ENCODE data around the gene TAF1C.

The TAF1C gene

DNA sequence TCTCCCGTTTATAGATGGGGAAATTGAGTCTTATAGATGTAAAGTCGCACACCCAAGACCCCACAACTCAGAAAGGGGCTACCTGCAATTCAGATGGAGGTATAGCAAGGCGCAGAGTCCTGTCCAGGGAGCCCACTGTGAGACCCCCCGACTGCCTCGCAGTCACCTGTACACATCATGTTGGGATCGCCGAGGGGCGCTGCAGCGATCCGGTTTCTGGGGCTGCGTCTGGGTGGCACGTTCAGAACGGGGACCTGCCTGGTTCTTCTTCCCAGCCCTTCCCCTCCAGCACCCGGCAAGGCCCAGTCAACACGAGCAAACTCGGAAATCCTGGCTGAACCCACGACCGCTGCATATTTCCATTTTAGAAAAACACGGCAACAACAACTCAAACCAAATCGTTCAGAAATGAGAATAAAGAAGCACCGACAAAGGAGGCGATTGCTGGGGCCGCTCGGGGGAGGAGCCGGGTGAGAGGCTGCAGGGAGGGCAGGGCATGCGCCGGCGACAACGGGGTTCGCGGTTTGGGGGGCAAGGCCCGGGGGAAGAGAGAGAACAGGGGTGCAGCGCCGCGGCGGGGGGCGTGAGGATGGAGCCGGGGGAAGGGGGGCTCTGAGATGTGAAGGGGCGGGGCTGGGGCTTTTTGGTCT is 42.5 kb downstream of the TAF1C start:
- H3K36me3 ChIP-seq (ENCODE audit: low read depth): no peaks in the 10 kb centered on the region
- peak; percentile 37; the same call in 2 of the 3 replicates for ATAC-seq (ENCODE audit: low read depth)
- no peaks in the 10 kb centered on the region for H3K27me3 ChIP-seq (ENCODE audit: insufficient read depth, poor library complexity, severe bottlenecking)
- H3K27ac ChIP-seq (ENCODE audit: poor library complexity, severe bottlenecking): no peak overlapping the region
- H3K4me3 ChIP-seq (ENCODE audit: severe bottlenecking): peak overlapping the region; percentile 60
- H3K4me1 ChIP-seq (ENCODE audit: insufficient read depth, poor library complexity, severe bottlenecking): no peaks in the 10 kb centered on the region
- H3K9me3 ChIP-seq (ENCODE audit: severe bottlenecking): no peaks in the 10 kb centered on the region
- DNase-seq (ENCODE audit: low spot score): no peak
- TF ChIP-seq, protein P1, sequence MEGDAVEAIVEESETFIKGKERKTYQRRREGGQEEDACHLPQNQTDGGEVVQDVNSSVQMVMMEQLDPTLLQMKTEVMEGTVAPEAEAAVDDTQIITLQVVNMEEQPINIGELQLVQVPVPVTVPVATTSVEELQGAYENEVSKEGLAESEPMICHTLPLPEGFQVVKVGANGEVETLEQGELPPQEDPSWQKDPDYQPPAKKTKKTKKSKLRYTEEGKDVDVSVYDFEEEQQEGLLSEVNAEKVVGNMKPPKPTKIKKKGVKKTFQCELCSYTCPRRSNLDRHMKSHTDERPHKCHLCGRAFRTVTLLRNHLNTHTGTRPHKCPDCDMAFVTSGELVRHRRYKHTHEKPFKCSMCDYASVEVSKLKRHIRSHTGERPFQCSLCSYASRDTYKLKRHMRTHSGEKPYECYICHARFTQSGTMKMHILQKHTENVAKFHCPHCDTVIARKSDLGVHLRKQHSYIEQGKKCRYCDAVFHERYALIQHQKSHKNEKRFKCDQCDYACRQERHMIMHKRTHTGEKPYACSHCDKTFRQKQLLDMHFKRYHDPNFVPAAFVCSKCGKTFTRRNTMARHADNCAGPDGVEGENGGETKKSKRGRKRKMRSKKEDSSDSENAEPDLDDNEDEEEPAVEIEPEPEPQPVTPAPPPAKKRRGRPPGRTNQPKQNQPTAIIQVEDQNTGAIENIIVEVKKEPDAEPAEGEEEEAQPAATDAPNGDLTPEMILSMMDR (IDR thresholded peaks at IDR 0.05; ENCODE audit: poor library complexity, severe bottlenecking): peak; percentile 18

DNA sequence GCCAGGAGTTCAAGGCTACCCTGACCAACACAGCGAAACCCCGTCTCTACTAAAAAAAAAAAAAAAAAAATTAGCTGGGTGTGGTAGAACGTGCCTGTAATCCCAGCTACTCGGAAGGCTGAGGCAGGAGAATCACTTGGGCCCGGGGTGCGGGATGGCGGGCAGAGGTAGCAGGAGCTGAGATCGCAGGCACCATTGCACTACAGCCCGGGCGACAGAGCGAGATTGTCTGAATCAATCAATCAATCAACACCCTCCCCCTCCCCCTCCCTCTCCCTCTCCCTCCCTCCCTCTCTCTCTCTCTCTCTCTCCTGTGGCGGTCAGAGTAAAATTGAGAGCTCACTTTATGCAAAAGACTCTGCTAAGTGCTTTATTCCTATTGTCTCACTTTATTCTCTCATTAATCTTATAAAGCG is 43.1 kb downstream of the TAF1C start:
- no peaks in the 10 kb centered on the region for H3K9me3 ChIP-seq (ENCODE audit: severe bottlenecking)
- no peaks in the 10 kb centered on the region for H3K4me1 ChIP-seq (ENCODE audit: insufficient read depth, poor library complexity, severe bottlenecking)
- peak overlapping the region; percentile 60 for H3K4me3 ChIP-seq (ENCODE audit: severe bottlenecking)
- ATAC-seq (ENCODE audit: low read depth) (no peak), DNase-seq (ENCODE audit: low spot score) (no peak)
- TF ChIP-seq, protein P1 (IDR thresholded peaks at IDR 0.05; ENCODE audit: poor library complexity, severe bottlenecking): no peak
- no peaks in the 10 kb centered on the region for H3K36me3 ChIP-seq (ENCODE audit: low read depth)
- H3K27ac ChIP-seq (ENCODE audit: poor library complexity, severe bottlenecking): no peak overlapping the region
- H3K27me3 ChIP-seq (ENCODE audit: insufficient read depth, poor library complexity, severe bottlenecking): no peaks in the 10 kb centered on the region

DNA sequence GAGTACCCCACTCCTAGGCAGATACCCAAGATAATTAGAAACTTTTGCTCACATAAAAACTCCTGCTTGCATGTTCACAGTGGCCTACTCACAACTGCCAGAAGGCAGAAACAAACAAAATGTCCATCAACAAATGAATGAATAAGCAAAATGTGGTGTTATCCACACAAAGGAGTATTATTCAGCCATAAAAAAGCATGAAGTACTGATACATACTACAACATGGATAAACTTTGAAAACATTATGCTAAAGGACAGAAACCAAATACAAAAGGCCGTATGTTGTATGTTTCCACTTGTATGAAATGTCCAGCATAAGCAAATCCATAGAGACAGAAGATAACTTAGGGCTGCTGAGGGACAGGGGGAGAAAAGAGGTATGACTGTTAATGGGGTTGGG is 43.8 kb downstream of the TAF1C start:
- H3K27ac ChIP-seq (ENCODE audit: poor library complexity, severe bottlenecking): no peak overlapping the region
- no peaks in the 10 kb centered on the region for H3K36me3 ChIP-seq (ENCODE audit: low read depth)
- ATAC-seq (ENCODE audit: low read depth): no peak
- H3K9me3 ChIP-seq (ENCODE audit: severe bottlenecking): no peaks in the 10 kb centered on the region
- no peaks in the 10 kb centered on the region for H3K27me3 ChIP-seq (ENCODE audit: insufficient read depth, poor library complexity, severe bottlenecking)
- H3K4me3 ChIP-seq (ENCODE audit: severe bottlenecking): no peak overlapping the region
- no peak for DNase-seq (ENCODE audit: low spot score)
- no peaks in the 10 kb centered on the region for H3K4me1 ChIP-seq (ENCODE audit: insufficient read depth, poor library complexity, severe bottlenecking)
- TF ChIP-seq, protein P1 (IDR thresholded peaks at IDR 0.05; ENCODE audit: poor library complexity, severe bottlenecking): no peak

DNA sequence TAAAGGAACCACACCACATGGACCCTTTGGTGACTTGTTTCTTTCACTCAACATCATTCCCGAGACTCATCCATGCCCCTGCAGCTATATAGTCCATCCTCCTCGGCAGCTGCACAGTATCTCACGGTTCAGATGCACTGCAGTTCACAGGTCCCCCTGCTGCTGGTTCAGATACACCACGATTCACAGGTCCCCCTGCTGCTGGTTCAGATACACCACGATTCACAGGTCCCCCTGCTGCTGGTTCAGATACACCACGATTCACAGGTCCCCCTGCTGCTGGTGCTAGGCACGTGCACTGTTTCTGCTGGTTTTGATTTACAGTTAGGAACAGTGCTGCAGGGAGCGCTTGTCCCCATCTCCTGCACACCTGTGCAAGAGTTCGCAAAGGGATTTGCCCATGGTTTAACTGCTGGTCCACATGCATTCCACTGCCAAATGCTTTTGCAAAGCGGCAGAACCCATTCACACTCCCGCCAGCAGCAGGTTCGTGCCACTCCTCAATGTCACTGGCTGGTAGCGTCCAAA is 45.6 kb downstream of the TAF1C start:
- TF ChIP-seq, protein P1 (IDR thresholded peaks at IDR 0.05; ENCODE audit: poor library complexity, severe bottlenecking): no peak
- H3K9me3 ChIP-seq (ENCODE audit: severe bottlenecking): no peaks in the 10 kb centered on the region
- no peaks in the 10 kb centered on the region for H3K36me3 ChIP-seq (ENCODE audit: low read depth)
- no peaks in the 10 kb centered on the region for H3K27me3 ChIP-seq (ENCODE audit: insufficient read depth, poor library complexity, severe bottlenecking)
- no peak for DNase-seq (ENCODE audit: low spot score)
- no peak overlapping the region for H3K27ac ChIP-seq (ENCODE audit: poor library complexity, severe bottlenecking)
- H3K4me3 ChIP-seq (ENCODE audit: severe bottlenecking): no peak overlapping the region
- peak; percentile 11; the same call in 1 of the 3 replicates for ATAC-seq (ENCODE audit: low read depth)
- H3K4me1 ChIP-seq (ENCODE audit: insufficient read depth, poor library complexity, severe bottlenecking): no peaks in the 10 kb centered on the region

DNA sequence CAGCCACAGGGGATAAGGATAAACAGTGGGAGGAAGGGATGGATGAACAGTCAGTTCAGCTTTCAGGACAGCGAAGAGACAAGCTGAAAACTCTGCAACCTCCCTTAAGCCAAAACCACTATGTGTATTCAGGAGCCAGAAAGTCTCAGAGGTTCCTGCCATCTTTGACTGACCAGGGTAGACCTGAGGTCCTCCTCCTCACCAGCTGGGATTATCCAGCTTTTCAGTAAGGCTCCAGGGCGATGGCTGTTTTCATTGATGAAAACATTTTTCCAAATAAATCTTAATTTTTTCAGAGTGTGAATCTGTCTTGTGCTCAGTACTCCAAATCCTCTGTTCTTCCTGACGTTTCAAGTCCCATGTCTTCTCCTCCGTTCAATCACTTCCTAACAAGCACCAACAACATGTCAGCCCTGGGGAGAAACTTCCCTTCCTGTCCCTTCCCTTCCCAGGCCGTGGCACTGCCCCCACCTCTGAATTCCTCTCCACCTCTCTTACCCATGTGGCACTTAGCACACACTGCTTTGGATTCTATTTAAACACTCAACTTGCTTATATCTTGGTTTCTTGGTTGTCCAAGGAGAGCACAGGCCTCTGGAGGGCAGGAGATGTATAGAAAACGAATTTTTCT is 47.1 kb downstream of the TAF1C start:
- no peak for DNase-seq (ENCODE audit: low spot score)
- Histone ChIP-seq H3K27ac (ENCODE audit: poor library complexity, severe bottlenecking) (no peak overlapping the region), H3K4me3 (ENCODE audit: severe bottlenecking) (no peak overlapping the region), H3K4me1 (ENCODE audit: insufficient read depth, poor library complexity, severe bottlenecking) (no peaks in the 10 kb centered on the region), H3K9me3 (ENCODE audit: severe bottlenecking) (no peaks in the 10 kb centered on the region), H3K36me3 (ENCODE audit: low read depth) (no peaks in the 10 kb centered on the region; the same call in 1 of the 2 replicates), H3K27me3 (ENCODE audit: insufficient read depth, poor library complexity, severe bottlenecking) (no peaks in the 10 kb centered on the region)
- no peak for ATAC-seq (ENCODE audit: low read depth)
- TF ChIP-seq, protein P1 (IDR thresholded peaks at IDR 0.05; ENCODE audit: poor library complexity, severe bottlenecking): no peak
